ENCODE measurements around the gene HS2ST1.

DNA sequence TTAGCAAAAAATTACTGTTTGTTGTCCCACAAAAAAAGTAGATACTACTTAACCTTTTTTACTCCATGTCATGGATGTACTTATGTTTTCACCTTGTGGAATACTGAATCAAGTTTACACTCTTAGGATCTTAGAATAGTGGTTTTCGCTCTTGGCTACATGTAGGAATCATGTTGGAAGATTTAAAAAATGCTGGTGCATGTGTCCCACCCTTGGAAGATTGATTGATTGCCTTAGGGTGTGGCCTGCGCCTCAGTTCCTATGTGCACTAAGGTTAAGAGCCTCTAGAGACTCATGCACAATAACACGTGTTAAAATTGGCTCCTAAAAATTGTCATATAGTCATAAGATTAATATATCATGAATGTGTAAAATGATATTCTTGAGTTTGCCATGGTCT, 25.0 kb downstream of the HS2ST1 start:
- TF ChIP-seq, protein P1, sequence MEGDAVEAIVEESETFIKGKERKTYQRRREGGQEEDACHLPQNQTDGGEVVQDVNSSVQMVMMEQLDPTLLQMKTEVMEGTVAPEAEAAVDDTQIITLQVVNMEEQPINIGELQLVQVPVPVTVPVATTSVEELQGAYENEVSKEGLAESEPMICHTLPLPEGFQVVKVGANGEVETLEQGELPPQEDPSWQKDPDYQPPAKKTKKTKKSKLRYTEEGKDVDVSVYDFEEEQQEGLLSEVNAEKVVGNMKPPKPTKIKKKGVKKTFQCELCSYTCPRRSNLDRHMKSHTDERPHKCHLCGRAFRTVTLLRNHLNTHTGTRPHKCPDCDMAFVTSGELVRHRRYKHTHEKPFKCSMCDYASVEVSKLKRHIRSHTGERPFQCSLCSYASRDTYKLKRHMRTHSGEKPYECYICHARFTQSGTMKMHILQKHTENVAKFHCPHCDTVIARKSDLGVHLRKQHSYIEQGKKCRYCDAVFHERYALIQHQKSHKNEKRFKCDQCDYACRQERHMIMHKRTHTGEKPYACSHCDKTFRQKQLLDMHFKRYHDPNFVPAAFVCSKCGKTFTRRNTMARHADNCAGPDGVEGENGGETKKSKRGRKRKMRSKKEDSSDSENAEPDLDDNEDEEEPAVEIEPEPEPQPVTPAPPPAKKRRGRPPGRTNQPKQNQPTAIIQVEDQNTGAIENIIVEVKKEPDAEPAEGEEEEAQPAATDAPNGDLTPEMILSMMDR (IDR thresholded peaks at IDR 0.05; ENCODE audit: extremely low read depth in 1 of 2, insufficient read depth in 1 of 2, low read depth in 1 of 2, low read length in 2 of 2), result no peak
- no peak for TF ChIP-seq POLR2A (IDR thresholded peaks at IDR 0.05; ENCODE audit: low read depth, low read length)
- no peak for TF ChIP-seq POLR2AphosphoS5 (IDR thresholded peaks at IDR 0.05; ENCODE audit: insufficient read depth, low read depth, low read length)
- no peak for TF ChIP-seq JUN (IDR thresholded peaks at IDR 0.05; ENCODE audit: borderline replicate concordance, insufficient read depth, insufficient read length, low read depth)
- no peak for TF ChIP-seq EZH2 (IDR thresholded peaks at IDR 0.05; ENCODE audit: borderline replicate concordance, low read depth, low read length, severe bottlenecking)
- TF ChIP-seq, protein P2, sequence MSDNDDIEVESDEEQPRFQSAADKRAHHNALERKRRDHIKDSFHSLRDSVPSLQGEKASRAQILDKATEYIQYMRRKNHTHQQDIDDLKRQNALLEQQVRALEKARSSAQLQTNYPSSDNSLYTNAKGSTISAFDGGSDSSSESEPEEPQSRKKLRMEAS (IDR thresholded peaks at IDR 0.05; ENCODE audit: insufficient read depth, insufficient read length), result no peak
- TF ChIP-seq MYC (IDR thresholded peaks at IDR 0.05; ENCODE audit: low read depth, low read length), result no peak
- TF ChIP-seq GATA2 (IDR thresholded peaks at IDR 0.05; ENCODE audit: insufficient read depth, insufficient read length, low read depth, low read length), result no peak
